ENCODE measurements around the gene MUC5B. TPM values are rescaled to one million over a fixed set of nuclear protein-coding genes. Genes with fewer than 3 reads are reported as not detected.

The MUC5B gene
- total RNA-seq, 4 donors from 2014 or later, result 0.22 to 0.61 (median 0.29) TPM; not detected in 1

GRCh38 chr11:1259561-1259960 lies 36.7 kb downstream of the MUC5B start:
- H3K4me3 ChIP-seq (ENCODE audit: low read depth, poor library complexity, severe bottlenecking), result no peak overlapping the region
- TF ChIP-seq POLR2A (IDR thresholded peaks at IDR 0.05), result no peak
- TF ChIP-seq, protein P1, sequence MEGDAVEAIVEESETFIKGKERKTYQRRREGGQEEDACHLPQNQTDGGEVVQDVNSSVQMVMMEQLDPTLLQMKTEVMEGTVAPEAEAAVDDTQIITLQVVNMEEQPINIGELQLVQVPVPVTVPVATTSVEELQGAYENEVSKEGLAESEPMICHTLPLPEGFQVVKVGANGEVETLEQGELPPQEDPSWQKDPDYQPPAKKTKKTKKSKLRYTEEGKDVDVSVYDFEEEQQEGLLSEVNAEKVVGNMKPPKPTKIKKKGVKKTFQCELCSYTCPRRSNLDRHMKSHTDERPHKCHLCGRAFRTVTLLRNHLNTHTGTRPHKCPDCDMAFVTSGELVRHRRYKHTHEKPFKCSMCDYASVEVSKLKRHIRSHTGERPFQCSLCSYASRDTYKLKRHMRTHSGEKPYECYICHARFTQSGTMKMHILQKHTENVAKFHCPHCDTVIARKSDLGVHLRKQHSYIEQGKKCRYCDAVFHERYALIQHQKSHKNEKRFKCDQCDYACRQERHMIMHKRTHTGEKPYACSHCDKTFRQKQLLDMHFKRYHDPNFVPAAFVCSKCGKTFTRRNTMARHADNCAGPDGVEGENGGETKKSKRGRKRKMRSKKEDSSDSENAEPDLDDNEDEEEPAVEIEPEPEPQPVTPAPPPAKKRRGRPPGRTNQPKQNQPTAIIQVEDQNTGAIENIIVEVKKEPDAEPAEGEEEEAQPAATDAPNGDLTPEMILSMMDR (IDR thresholded peaks at IDR 0.05), result no peak
- 86 to 94% methylated on average over 7 to 9 of the region's 9 CpGs for WGBS, 2 donors
- intact Hi-C loops (cut with DNase I; ENCODE audit: low total_unique reads), result no loop called here
- DNase-seq (ENCODE audit: low spot score in 2 of 2), result no peak

DNA sequence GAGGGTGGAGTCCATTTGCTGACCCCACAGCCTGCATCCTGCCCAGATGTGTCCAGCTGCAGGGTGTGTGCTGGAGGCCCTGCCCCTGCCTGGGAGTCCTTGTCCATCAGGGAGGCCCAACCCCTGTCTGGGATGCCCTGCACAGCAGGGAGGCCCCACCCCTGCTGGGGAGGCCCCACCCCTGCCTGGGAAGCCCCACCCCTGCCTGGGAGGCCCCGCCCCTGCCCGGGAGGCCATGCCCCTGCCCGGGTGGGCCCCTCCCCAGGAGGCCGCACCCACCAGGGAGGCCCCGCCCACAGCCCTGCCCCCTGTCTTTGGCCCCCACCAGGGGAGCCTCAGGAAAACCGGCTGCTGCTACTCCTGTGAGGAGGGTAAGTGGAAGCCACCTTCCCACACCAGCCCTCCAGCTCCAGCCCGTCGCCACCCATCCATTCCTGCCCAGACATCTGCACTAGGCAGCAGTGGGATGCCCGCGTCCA lies 37.2 kb downstream of the MUC5B start:
- DNase-seq (ENCODE audit: low spot score in 2 of 2), result no peak
- intact Hi-C loops (cut with DNase I; ENCODE audit: low total_unique reads), result no loop called here
- 68 to 69% methylated on average over 6 to 8 of the region's 10 CpGs for WGBS, 2 donors
- no peak overlapping the region for H3K4me3 ChIP-seq (ENCODE audit: low read depth, poor library complexity, severe bottlenecking)
- TF ChIP-seq POLR2A (IDR thresholded peaks at IDR 0.05), result no peak
- TF ChIP-seq, protein P1 (IDR thresholded peaks at IDR 0.05), result no peak

- TF ChIP-seq, protein P1 (IDR thresholded peaks at IDR 0.05), result no peak
- no peak for TF ChIP-seq POLR2A (IDR thresholded peaks at IDR 0.05)
- DNase-seq (ENCODE audit: low spot score in 2 of 2), result no peak
- no peak overlapping the region for H3K4me3 ChIP-seq (ENCODE audit: low read depth, poor library complexity, severe bottlenecking)
- intact Hi-C loops (cut with DNase I; ENCODE audit: low total_unique reads), result no loop called here
- WGBS, 2 donors, result 77 to 92% methylated on average over 9 to 15 of the region's 17 CpGs
Observed at GRCh38 chr11:1260620-1261019, 37.8 kb downstream of the MUC5B start.

- TF ChIP-seq, protein P1 (IDR thresholded peaks at IDR 0.05), result no peak
- TF ChIP-seq POLR2A (IDR thresholded peaks at IDR 0.05), result no peak
- no peak for DNase-seq (ENCODE audit: low spot score in 2 of 2)
- no peak overlapping the region for H3K4me3 ChIP-seq (ENCODE audit: low read depth, poor library complexity, severe bottlenecking)
- intact Hi-C loops (cut with DNase I; ENCODE audit: low total_unique reads), result no loop called here
- 85% methylated on average over 27 to 37 of the region's 39 CpGs for WGBS, 2 donors
Observed at GRCh38 chr11:1261241-1262071, 38.6 kb downstream of the MUC5B start.

DNA sequence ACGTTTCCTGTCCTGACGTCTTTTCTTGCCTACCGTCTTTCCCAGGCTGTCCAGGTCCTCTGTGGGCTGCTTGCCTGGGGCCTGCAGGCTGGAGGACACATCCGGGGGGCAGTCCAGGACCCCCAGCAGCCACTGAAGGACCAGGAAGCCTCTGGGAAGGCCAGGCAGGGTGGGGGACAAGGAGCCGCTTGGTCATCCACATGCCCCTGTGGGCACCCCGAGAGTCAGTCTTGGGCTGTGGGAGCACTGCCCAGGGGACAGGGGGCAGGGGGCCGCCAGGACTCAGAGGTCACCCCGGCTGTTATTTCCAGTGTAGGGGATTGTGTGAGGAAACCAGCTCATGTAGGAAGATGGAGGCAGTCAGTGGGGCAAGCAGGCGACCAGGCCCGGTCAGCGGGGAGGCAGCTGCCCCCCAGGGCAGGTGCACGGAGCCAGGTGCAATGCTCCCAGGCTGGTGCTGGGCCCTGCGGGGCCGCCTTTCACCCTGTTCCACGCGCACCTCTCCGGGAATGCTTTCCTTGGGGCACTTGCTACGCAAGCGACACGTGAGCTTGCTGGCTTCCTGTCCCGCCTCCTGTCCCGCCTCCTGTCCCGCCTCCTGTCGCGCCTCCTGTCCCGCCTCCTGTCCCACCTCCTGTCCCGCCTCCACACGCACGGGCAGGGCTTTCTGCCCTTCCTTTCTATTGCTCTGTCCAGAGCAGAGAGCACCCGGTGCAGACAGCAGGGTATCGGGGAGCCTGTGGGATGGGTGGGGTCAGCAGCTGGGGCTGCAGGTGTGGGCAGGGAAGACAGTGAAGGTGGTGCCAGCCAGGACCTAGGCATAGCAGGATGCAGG lies 39.5 kb downstream of the MUC5B start:
- DNase-seq (ENCODE audit: low spot score in 2 of 2), result peak; percentile 90 to 98
- H3K4me3 ChIP-seq (ENCODE audit: low read depth, poor library complexity, severe bottlenecking), result peak overlapping the region; percentile 9
- 10 to 18% methylated on average over 16 to 31 of the region's 31 CpGs for WGBS, 2 donors
- intact Hi-C loops (cut with DNase I; ENCODE audit: low total_unique reads), result no loop called here
- TF ChIP-seq, protein P1 (IDR thresholded peaks at IDR 0.05), result no peak
- no peak for TF ChIP-seq POLR2A (IDR thresholded peaks at IDR 0.05)
